Muscle of back (tissue), 13 donors: ENCODE measurements around the gene DYRK2. TPM values are rescaled to one million over a fixed set of nuclear protein-coding genes. Genes with fewer than 3 reads are reported as not detected.
A peak's percentile ranks its signal among the peaks of the same experiment; 100 is the strongest.

Experiments used
- DNase-seq, 3 donors: peaks; one replicate each; pipeline versions ENCODE4 v3.0.0 to v3.0.0-alpha.2; 2013
- long read RNA-seq, 9 donors: transcript quantifications; one replicate each; lab custom pipeline, GENCODE V29; 2026
- polyA plus RNA-seq, 10 donors: library from polyadenylated mRNA; unstranded; fragments of 120-200 nt; gene quantifications; one replicate each; pipeline ENCODE4 v1.2.1, GENCODE V29; 2013; ENCODE audit not compliant: insufficient read length in 10 of 10

Gene DYRK2
- polyA plus RNA-seq: 10 to 100 TPM; 38.1 to 66.9 (median 52.6) TPM
- long read RNA-seq, donor 1, full-length matches to known transcripts: 16 of 16 reads
- long read RNA-seq, donor 1, partial matches to known transcripts: 0 of 16 reads
- long read RNA-seq, donor 1, other reads (novel, unspliced or antisense): 0 of 16 reads
- long read RNA-seq, donor 2, full-length matches to known transcripts: 12 of 12 reads
- long read RNA-seq, donor 2, partial matches to known transcripts: 0 of 12 reads
- long read RNA-seq, donor 2, other reads (novel, unspliced or antisense): 0 of 12 reads
- long read RNA-seq, donor 3: 0 reads
- long read RNA-seq, donor 4, full-length matches to known transcripts: 12 of 12 reads
- long read RNA-seq, donor 4, partial matches to known transcripts: 0 of 12 reads
- long read RNA-seq, donor 4, other reads (novel, unspliced or antisense): 0 of 12 reads
- long read RNA-seq, donor 5, full-length matches to known transcripts: 13 of 13 reads
- long read RNA-seq, donor 5, partial matches to known transcripts: 0 of 13 reads
- long read RNA-seq, donor 5, other reads (novel, unspliced or antisense): 0 of 13 reads
- long read RNA-seq, donor 6, full-length matches to known transcripts: 19 of 19 reads
- long read RNA-seq, donor 6, partial matches to known transcripts: 0 of 19 reads
- long read RNA-seq, donor 6, other reads (novel, unspliced or antisense): 0 of 19 reads
- long read RNA-seq, donor 7, full-length matches to known transcripts: 11 of 11 reads
- long read RNA-seq, donor 7, partial matches to known transcripts: 0 of 11 reads
- long read RNA-seq, donor 7, other reads (novel, unspliced or antisense): 0 of 11 reads
- long read RNA-seq, donor 8, full-length matches to known transcripts: 7 of 7 reads
- long read RNA-seq, donor 8, partial matches to known transcripts: 0 of 7 reads
- long read RNA-seq, donor 8, other reads (novel, unspliced or antisense): 0 of 7 reads
- long read RNA-seq, donor 9, full-length matches to known transcripts: 2 of 2 reads
- long read RNA-seq, donor 9, partial matches to known transcripts: 0 of 2 reads
- long read RNA-seq, donor 9, other reads (novel, unspliced or antisense): 0 of 2 reads

DNA sequence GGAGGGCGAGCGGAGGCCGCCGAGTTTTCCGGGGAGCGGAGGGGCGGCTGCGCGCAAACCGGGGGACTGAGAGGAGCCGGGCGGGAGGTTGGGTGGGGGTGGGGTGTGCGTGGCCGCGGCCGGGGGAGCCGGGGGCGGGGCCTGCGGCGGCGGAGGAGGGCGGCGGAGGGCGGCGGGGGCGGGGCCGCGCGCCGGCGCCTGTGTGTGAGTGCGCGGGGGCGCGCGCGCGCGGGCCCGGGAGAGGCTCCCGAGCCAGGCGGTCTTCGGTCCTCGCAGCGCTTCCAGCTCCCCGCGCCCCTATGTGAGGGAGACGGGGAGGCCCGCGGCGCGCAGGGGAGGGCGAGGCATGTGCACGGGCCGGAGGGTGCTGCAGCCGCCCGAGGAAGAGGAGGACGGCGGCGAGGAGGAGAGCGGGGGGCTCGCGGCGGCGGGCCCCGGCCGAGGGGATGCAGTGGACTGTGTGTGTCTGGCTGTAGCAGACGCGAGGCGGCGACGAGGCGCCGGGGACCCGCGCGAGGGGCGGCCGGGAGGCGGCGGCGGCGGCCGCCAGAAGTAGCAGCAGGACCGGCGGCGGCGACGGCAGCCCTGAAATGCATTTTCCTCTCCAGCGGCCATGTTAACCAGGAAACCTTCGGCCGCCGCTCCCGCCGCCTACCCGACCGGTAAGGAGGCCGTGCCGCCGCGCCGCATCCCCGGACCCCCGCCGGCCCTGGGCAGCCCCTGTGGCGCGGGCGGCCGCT lies at the start of gene DYRK2:
TSS of gene DYRK2 (plus strand) at position 225 of the 740 bp plus-strand sequence. CDS start at position 614, 389 bp downstream.
- peak; percentile 86 to 97 (median 93) for DNase-seq

DNA sequence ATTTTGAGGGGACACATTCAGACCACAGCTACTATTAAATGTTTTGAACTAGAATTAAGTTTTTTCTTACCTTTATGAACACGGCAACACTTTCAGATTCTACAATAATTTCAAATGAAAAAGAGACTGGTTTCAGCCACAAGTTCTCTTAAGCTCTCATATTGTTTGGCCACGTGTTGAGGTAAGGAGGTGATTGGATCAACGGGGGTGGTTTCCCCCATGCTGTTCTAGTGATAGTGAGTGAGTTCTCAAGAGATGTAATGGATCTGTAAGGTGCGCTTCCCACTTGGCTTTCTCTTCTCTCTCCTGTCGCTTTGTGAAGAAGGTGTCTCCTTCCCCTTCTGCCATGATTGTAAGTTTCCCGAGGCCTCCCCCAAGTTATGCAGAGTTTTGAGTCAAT lies 48.9 kb upstream of the DYRK2 start:
- no peak for DNase-seq

DNA sequence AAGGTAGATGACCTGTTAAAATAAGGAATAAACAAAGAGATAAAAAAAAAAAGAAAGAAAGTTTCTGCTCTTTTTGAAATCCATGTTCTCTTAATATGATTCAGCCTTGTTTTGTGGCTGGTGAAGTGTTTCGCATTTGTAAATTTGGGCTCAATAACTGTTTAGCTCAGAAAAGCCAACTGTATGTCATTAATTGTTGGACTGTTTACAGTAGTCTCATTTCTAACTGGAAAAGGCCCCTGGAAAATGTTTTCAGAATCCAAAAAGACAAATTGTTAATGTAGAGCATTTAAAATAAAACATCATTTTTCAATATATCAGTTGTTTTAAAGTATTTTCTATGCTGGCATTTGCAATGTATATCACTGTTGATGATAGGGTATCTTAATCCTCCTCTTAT lies 47.4 kb upstream of the DYRK2 start:
- DNase-seq: peak; percentile 46 to 67 (median 58)

DNA sequence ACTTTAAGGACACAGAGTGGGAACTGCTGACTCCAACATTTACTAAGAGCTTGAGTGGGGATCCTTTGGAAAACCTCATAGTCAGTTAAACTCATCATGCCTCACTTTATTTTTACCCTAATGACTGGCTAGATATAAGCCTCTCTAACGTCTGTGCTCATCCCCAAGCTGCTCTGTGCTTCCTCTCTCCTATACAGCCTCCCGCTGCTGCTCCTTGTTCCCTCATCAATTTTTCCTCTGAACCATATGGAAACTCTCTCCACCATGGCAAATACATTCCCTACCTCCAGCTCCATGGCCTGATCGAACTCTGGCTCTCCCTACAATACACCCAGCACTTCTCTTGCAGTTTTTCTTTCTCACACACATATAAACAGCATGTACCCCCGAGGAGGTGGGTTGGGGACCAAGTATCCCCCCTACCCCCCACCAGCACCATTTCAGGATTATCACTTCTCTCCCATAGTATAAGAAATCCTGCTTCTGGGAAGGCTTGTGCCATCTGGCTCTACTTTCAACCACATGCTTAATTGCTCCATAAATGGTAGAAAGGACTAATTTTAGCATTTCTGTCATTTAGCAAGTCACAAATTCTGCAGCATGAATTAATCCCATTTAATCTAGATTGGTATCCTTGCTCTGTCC lies 39.2 kb upstream of the DYRK2 start:
- DNase-seq: no peak

DNA sequence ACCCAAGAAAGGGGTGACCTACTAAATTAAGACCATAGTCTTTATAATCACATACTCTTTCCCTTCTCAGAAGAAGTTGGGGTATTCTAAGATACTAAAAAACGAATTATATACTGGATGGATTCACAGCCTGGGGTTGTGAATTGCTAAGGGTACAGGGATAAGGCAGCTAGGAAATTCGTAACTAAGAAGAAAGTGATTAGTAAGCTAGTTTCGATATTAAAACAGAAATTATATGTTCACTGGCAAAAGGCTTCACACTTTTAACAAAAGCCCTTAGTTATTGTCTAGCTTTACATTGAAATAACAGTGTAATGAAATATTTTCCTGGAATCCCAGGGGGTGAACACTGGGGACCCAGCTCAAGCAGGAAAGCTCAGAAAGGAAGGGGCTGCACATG lies 35.5 kb upstream of the DYRK2 start:
- no peak for DNase-seq

- no peak for DNase-seq
Measured at GRCh38 chr12:67617629-67618028, 30.9 kb upstream of the DYRK2 start.

GRCh38 chr12:67618303-67618702 lies 30.2 kb upstream of the DYRK2 start:
- DNase-seq: no peak

DNA sequence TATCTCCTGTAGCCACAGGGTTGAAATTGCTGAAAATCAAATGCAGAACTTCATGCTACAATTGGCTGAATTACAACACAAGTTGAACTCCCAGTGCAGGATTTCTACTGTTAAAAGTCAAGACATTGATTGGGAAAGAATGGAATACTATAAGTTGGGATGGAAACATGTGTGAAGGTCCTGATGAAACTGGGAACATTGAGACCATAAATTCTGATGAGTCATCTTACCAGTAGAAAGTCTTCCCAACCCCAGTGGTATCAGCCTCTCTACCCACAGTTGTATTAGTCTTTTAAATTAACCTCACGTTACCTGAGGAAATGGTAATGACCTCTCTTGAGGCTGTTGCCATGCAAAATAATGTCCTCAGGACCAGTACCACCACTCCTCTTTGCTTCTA lies 27.4 kb upstream of the DYRK2 start:
- DNase-seq: no peak

- DNase-seq: no peak
Measured at GRCh38 chr12:67621926-67622325, 26.6 kb upstream of the DYRK2 start.

GRCh38 chr12:67623259-67623658 lies 25.3 kb upstream of the DYRK2 start:
- DNase-seq: no peak

GRCh38 chr12:67624355-67624754 lies 24.2 kb upstream of the DYRK2 start:
- no peak for DNase-seq

DNA sequence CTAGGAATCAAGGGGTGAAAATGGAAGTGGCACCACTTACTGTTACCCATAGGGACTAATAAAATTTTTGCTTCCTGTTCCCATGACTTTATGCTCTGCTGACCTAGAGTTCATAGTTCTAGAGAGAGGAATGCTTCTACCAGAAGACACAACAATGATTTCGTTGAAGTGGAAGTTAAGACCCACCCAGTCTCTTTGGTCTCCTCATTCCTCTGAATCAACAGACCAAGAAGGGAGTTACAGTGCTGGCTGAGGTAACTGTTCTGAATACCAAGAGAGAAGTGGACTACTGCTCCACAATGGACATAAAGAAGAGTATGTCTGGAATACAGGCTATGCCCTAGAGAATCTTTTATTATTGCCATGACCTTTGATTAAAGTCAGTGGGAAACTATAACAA lies 23.5 kb upstream of the DYRK2 start:
- DNase-seq: no peak

DNA sequence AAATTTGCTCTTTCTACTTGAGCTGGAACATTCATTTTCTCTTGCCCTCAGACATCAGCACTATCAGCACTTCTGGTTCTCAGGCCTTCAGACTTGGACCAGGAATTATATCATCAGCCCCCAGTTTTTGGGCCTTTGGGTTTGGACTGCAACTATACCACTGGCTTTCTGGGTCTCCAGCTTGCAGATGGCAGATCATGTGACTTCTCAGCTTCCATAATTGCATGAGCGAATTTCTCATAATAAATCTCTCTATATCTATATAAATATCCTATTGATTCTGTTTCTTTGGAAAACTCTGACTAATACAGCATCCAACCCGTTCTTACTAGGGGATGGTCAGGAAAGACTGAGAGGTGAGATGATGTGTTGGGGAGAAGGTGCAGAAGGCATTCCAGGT lies 22.4 kb upstream of the DYRK2 start:
- no peak for DNase-seq

DNA sequence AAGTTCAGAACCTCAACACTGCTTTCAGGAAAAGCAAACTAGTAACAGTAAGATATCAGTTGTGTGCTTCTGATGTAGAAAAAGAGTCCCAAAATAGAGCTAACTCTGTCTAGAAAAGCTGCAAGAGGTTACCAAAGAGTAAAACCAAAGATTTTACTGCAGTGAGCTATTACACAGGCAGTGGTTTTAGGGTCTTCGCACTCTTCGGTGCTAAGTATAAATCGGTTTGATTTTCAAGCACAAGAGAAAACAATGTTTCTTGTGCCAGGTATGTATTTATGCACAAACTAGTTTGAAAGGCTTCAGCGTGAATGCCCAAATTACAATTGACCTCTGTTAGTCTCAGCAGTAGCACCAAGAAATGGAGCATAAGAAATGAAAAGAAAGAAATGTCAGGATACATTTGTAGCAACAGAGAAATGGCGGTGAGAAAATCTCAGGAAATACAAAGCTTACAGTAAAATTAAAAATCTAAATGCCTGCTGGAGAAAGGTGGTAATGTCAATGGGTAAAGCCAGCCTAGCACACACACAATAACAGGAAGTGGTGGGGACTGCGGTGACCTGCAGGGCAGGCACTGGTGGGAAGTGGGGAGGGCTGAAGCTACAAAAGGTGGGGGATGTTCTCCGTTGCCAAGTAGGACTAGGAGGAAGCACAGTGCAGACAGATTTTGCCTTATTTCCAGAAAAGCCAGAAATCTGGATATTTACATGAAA lies 18.0 kb upstream of the DYRK2 start:
- peak in 2 of 3 donors; percentile 27 to 32 for DNase-seq

DNA sequence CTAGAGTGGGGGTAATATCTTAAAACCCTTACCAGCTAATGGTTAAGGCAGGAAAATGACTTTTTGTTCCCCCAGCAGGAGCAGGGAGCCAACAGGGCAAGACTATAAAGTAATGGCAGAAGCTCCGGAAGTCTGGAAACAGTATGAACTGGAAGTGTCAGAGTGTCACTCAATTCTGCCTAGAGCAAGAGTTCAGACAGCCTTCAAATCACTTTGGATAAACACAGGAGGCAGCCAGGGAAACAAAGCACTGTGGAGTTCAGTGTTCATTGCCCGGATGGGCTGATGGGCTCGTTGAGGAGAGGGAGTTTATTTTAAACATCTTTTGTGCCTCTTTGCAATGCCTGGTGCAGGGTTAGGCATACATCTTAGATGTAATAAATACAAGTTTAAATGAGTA lies 16.5 kb upstream of the DYRK2 start:
- DNase-seq: no peak

DNA sequence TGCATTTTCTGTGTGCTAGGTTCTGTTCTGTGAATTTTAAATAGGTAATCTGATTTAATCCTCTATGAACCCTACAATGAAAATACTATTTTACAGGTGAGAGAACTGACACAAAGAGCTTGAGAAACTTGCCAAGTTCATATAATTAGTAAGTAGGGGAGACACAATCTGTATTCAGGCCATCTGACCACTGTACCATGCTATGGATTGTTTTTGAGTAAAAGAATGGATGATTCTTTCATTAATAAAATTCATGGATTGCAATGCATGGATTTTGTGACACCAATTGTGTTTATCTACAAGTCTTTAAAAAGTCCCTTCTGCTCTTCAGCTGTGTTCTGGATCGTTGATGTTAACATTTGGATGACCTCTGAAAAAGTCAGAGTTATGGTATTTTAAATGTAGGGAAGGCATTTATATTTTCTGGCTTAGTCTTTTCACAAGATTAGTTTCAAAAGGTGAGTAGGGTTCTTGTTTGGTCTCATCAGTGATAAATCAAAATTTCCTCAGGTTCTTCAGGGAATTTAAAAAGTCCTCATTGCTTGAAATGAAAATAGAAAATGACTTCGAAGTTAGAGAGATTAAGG lies 15.4 kb upstream of the DYRK2 start:
- DNase-seq: peak in 2 of 3 donors; percentile 30 to 43

DNA sequence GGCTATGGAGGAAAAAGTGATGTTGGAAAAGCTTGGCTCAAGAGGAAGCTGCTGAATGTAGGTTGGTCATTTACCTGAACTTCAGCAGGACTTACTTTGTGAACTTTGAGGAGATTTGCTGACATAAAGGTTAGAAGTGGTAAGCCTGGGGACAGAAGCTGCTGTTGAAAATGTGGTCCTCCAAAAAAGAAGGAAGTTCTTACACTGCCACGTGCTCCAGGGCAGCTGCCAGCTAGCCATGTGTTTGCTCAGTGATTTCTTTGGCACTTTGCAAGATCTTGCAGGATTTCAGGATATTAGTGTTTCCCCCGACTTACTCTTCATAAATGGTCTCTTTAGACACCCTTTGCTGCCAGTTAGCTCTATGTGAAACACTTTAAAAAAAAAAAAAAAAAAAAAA lies 14.8 kb upstream of the DYRK2 start:
- DNase-seq: peak in 2 of 3 donors; percentile 30 to 47

GRCh38 chr12:67634303-67634761 lies 14.2 kb upstream of the DYRK2 start:
- peak in 1 of 3 donors; percentile 29 for DNase-seq

- DNase-seq: no peak
Measured at GRCh38 chr12:67637718-67638117, 10.8 kb upstream of the DYRK2 start.

DNA sequence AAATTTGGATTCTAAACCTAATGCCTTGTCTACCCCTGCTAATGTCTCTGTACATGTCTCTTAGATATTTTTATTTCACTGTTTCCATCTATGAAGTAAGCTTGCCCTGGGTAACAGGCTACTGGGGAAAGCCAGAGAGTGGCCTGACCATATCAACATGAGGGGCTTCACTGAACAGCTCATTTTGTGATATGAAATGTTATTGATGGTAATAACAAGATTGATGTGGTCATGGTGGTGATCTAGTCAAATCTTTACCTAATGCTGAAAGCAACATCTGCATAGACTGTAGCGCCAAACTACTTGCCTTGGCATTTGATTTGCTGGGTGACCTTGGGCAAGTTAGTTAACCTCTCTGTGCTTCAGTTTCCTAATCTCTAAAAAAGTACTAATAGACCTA lies 9.9 kb upstream of the DYRK2 start:
- DNase-seq: no peak
